CD14-positive monocyte (primary cell): ENCODE results near the gene HMG20B. TPM values are rescaled to one million over a fixed set of nuclear protein-coding genes. Genes with fewer than 3 reads are reported as not detected.

Experiments used
- DNase-seq, 3 donors: peaks; one replicate each; pipeline ENCODE4 v3.0.0-alpha.2; 2011 to 2022
- H2AFZ ChIP-seq: 2 replicates; pipeline ENCODE4 v1.6.0; 2012; ENCODE audit warnings: mild to moderate bottlenecking, low read depth, low read length, inconsistent platforms; ENCODE audit not compliant: insufficient read depth, poor library complexity, severe bottlenecking
- H3K27ac ChIP-seq, 2 donors: 1 replicate in 1 of 2; 2 replicates in 1 of 2; pipeline ENCODE4 v1.5.1; 2012 to 2013; ENCODE audit warnings: low read length in 2 of 2, control low read depth in 1 of 2, inconsistent platforms in 1 of 2, low read depth in 1 of 2, mild to moderate bottlenecking in 1 of 2
- H3K27me3 ChIP-seq, 2 donors: one replicate each; pipeline versions ENCODE4 v1.6.0 to v1.6.1; 2011 to 2013; ENCODE audit warnings: low read length in 2 of 2; ENCODE audit not compliant: control insufficient read depth in 2 of 2, insufficient read depth in 2 of 2
- H3K36me3 ChIP-seq, 2 donors: replicated peaks in 1 of 2; 1 replicate in 1 of 2; 2 replicates in 1 of 2; pipeline versions ENCODE4 v1.5.1 to v1.6.1; 2012 to 2013; ENCODE audit warnings: low read length in 2 of 2, control low read depth in 1 of 2, inconsistent platforms in 1 of 2, mild to moderate bottlenecking in 1 of 2; ENCODE audit not compliant: insufficient read depth in 2 of 2, control insufficient read depth in 1 of 2
- H3K4me1 ChIP-seq, 2 donors: 1 replicate in 1 of 2; 2 replicates in 1 of 2; pipeline versions ENCODE4 v1.5.1 to v1.6.1; 2012 to 2013; ENCODE audit warnings: low read length in 2 of 2, control low read depth in 1 of 2, inconsistent platforms in 1 of 2, mild to moderate bottlenecking in 1 of 2, moderate library complexity in 1 of 2; ENCODE audit not compliant: insufficient read depth in 2 of 2, control insufficient read depth in 1 of 2
- H3K4me2 ChIP-seq: replicated peaks from 2 replicates; pipeline ENCODE3; 2012; ENCODE audit warnings: low read length, moderate library complexity, mild to moderate bottlenecking; ENCODE audit not compliant: poor library complexity, severe bottlenecking; ENCODE audit errors: extremely low read depth
- H3K4me3 ChIP-seq, 3 experiments: fragments of 200-600 bp in 1 of 3; sonication (generic) in 1 of 3; replicated peaks in 1 of 3; 1 replicate in 2 of 3; 2 replicates in 1 of 3; pipeline ENCODE4 v1.5.1; 2011 to 2013; ENCODE audit warnings: low read length in 3 of 3, mild to moderate bottlenecking in 3 of 3, control low read depth in 2 of 3, low read depth in 2 of 3, inconsistent platforms in 1 of 3, moderate library complexity in 1 of 3
- H3K79me2 ChIP-seq: 2 replicates; pipeline ENCODE4 v1.6.0; 2012; ENCODE audit warnings: mild to moderate bottlenecking, control low read depth, inconsistent platforms, low read length, moderate library complexity; ENCODE audit not compliant: insufficient read depth
- H3K9ac ChIP-seq: 2 replicates; pipeline ENCODE4 v1.6.0; 2017; ENCODE audit warnings: low read length, mild to moderate bottlenecking; ENCODE audit not compliant: insufficient read depth, poor library complexity, severe bottlenecking
- H3K9me3 ChIP-seq, 2 donors: replicated peaks in 1 of 2; 1 replicate in 1 of 2; 2 replicates in 1 of 2; pipeline versions ENCODE4 v1.5.1 to v1.6.1; 2012 to 2013; ENCODE audit warnings: low read length in 2 of 2, control low read depth in 1 of 2; ENCODE audit not compliant: control insufficient read depth in 1 of 2, insufficient read depth in 1 of 2
- H4K20me1 ChIP-seq: 2 replicates; pipeline ENCODE4 v1.6.0; 2012; ENCODE audit warnings: mild to moderate bottlenecking, low read length, control low read depth, moderate library complexity; ENCODE audit not compliant: insufficient read depth
- H3K27ac Mint-ChIP-seq, 7 donors: one replicate each; pipeline ENCODE4 v1.8.0; 2020; ENCODE audit warnings: mild to moderate bottlenecking in 7 of 7, mixed read lengths in 7 of 7, moderate library complexity in 6 of 7, inconsistent platforms in 2 of 7
- H3K27me3 Mint-ChIP-seq, 3 donors: one replicate each; pipeline ENCODE4 v1.8.0; 2021 to 2022; ENCODE audit warnings: low read depth in 3 of 3, mild to moderate bottlenecking in 3 of 3, mixed read lengths in 3 of 3, moderate library complexity in 3 of 3, inconsistent platforms in 1 of 3
- H3K36me3 Mint-ChIP-seq, 2 donors: one replicate each; pipeline ENCODE4 v1.8.0; 2020; ENCODE audit warnings: mixed read lengths in 2 of 2, inconsistent platforms in 1 of 2, mild to moderate bottlenecking in 1 of 2
- H3K4me1 Mint-ChIP-seq: one replicate; pipeline ENCODE4 v1.8.0; 2020; ENCODE audit warnings: mild to moderate bottlenecking, mixed read lengths
- H3K4me3 Mint-ChIP-seq, 2 donors: one replicate each; pipeline ENCODE4 v1.8.0; 2020; ENCODE audit warnings: mild to moderate bottlenecking in 2 of 2, mixed read lengths in 2 of 2, moderate library complexity in 1 of 2
- H3K9me3 Mint-ChIP-seq, 7 donors: one replicate each; pipeline ENCODE4 v1.8.0; 2020 to 2022; ENCODE audit warnings: mixed read lengths in 7 of 7, mild to moderate bottlenecking in 6 of 7, moderate library complexity in 6 of 7, inconsistent platforms in 2 of 7
- WGBS: methylation state at CpG from one replicate; pipeline ENCODE4 v1.1.5; 2013; ENCODE audit warnings: missing lambda C conversion rate; ENCODE audit not compliant: insufficient coverage; 5-methylcytosine and 5-hydroxymethylcytosine counted together
- intact Hi-C, 2 donors: fragments of 100-400 bp; cut with micrococcal nuclease; formaldehyde crosslinking; loops; one replicate each; pipeline versions ENCODE4 v1.15.0 to v1.15.1; 2023
- polyA plus RNA-seq, 3 donors: library from polyadenylated mRNA; depleted of rRNA in 1 of 3; unstranded in 2 of 3; stranded (reverse) in 1 of 3; fragments of 300-500 nt in 2 of 3; fragments of >200 nt in 1 of 3; fragmentation: Illumina TruSeq in 2 of 3; gene quantifications; 1 replicate in 2 of 3; 2 replicates in 1 of 3; pipeline ENCODE4 v1.2.3, GENCODE V29; 2012 to 2021
- TF ChIP-seq, protein P1 (sequence below): fragments of 200-600 bp; IDR thresholded peaks from one replicate; pipeline ENCODE4 v1.8.0; 2022; ENCODE audit warnings: antibody characterized with exemption, mild to moderate bottlenecking

Gene HMG20B
- polyA plus RNA-seq, 3 donors = 52.4 to 58.8 (median 56.5) TPM

DNA sequence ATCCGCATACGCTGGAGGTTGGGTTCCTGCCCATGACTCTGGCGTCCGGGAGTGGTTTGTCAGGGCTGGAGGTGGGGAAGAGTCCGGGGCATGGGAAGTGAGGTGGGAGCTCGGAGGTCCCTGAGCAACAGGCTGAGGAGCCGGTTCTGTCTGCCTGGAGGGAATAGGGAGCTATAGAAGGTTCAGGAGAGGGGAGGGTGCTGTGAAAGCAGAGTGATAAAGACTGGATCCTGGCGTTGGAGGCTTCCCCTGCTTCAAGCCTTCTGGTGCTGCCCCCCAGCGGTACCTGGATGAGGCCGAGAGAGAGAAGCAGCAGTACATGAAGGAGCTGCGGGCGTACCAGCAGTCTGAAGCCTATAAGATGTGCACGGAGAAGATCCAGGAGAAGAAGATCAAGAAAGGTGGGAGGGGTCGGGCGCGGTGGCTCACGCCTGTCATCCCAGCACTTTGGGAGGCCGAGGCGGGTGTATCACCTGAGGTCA is 2.6 kb downstream of the HMG20B start:
- Mint-ChIP-seq H3K4me1 (peaks cover 38% of the 10 kb centered on the region), H3K36me3 (peaks cover 8 to 32% of the 10 kb centered on the region in 2 donors), H3K27me3 (peaks cover 0 to 2% (median 0%) of the 10 kb centered on the region in 3 donors), H3K27ac (peak overlapping the region in 3 of 7 donors; percentile 15 to 78 (median 65)), H3K9me3 (peaks cover 0 to 6% (median 3%) of the 10 kb centered on the region in 7 donors), H3K4me3 (peak overlapping the region in 1 of 2 donors; percentile 3)
- Histone ChIP-seq H3K36me3 (peaks cover 0 to 6% of the 10 kb centered on the region in 2 donors), H3K9ac (no peak overlapping the region), H2AFZ (no peak overlapping the region), H4K20me1 (no peaks in the 10 kb centered on the region), H3K79me2 (peaks cover 9% of the 10 kb centered on the region), H3K9me3 (no peaks in the 10 kb centered on the region), H3K27ac (no peak overlapping the region), H3K27me3 (no peaks in the 10 kb centered on the region), H3K4me2 (no peak overlapping the region), H3K4me3 (no peak overlapping the region), H3K4me1 (peaks cover 30 to 44% of the 10 kb centered on the region in 2 donors)
- TF ChIP-seq, protein P1, sequence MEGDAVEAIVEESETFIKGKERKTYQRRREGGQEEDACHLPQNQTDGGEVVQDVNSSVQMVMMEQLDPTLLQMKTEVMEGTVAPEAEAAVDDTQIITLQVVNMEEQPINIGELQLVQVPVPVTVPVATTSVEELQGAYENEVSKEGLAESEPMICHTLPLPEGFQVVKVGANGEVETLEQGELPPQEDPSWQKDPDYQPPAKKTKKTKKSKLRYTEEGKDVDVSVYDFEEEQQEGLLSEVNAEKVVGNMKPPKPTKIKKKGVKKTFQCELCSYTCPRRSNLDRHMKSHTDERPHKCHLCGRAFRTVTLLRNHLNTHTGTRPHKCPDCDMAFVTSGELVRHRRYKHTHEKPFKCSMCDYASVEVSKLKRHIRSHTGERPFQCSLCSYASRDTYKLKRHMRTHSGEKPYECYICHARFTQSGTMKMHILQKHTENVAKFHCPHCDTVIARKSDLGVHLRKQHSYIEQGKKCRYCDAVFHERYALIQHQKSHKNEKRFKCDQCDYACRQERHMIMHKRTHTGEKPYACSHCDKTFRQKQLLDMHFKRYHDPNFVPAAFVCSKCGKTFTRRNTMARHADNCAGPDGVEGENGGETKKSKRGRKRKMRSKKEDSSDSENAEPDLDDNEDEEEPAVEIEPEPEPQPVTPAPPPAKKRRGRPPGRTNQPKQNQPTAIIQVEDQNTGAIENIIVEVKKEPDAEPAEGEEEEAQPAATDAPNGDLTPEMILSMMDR = no peak
- 90% methylated on average over 9 of the region's 19 CpGs for WGBS
- DNase-seq = no peak
- intact Hi-C loops = no loop called here

DNA sequence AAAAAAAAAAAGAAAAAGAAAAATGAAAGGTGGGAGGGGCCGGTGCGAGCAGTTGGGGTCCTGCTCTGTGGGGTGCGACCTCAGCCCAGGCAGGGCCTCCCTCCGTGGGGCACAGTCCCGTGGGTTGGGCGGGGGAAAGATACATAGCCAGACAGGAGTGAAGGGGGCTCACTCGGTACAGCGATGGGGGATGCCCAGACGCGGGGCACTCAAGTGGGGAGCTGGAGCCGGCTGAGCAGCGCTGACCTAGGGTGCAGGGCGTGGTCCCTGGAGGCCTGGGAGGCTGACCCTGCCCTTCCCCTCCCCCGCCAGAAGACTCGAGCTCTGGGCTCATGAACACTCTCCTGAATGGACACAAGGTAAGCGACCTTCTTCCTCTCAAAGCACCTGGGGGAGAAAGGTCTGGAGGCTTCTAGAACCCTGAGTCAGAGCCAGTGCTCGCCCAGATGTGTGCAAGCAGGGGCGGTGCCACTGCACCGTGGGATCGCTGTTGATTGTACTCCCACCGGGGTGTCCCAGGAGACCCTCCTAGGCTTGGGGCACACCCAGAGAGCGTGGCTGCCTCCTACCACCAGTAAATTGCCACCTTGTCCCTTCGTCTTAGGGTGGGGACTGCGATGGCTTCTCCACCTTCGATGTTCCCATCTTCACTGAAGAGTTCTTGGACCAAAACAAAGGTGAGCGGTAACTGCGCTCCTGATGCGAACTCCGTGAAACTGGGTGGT is 3.4 kb downstream of the HMG20B start:
- peaks cover 43% of the 10 kb centered on the region for H3K4me1 Mint-ChIP-seq
- intact Hi-C loops = no loop called here
- WGBS = 95% methylated on average over 26 of the region's 29 CpGs

More for the DNA sequence above, 3.4 kb downstream of the HMG20B start:
- Mint-ChIP-seq H3K4me3 (peak overlapping the region; percentile 79 to 84), H3K27ac (peak overlapping the region in 2 of 7 donors; percentile 46 to 78), H3K27me3 (peaks cover 0 to 2% (median 0%) of the 10 kb centered on the region in 3 donors), H3K36me3 (peaks cover 8 to 32% of the 10 kb centered on the region in 2 donors), H3K9me3 (peaks cover 0 to 6% (median 3%) of the 10 kb centered on the region in 7 donors)
- TF ChIP-seq, protein P1 = no peak
- Histone ChIP-seq H3K4me1 (peaks cover 30 to 44% of the 10 kb centered on the region in 2 donors), H3K4me3 (peak overlapping the region; percentile 23 to 73 (median 41)), H3K79me2 (peaks cover 9% of the 10 kb centered on the region), H3K27me3 (no peaks in the 10 kb centered on the region), H3K9me3 (no peaks in the 10 kb centered on the region), H3K4me2 (peak overlapping the region; percentile 81), H4K20me1 (no peaks in the 10 kb centered on the region), H2AFZ (peak overlapping the region; percentile 35), H3K9ac (peak overlapping the region; percentile 15), H3K27ac (no peak overlapping the region), H3K36me3 (peaks cover 0 to 6% of the 10 kb centered on the region in 2 donors)
- DNase-seq = no peak
